Measurements from ENCODE around the gene SEPTIN5. TPM values are rescaled to one million over a fixed set of nuclear protein-coding genes. Genes with fewer than 3 reads are reported as not detected.

The SEPTIN5 gene
- polyA plus RNA-seq, 1 donor, result 32.1 TPM

DNA sequence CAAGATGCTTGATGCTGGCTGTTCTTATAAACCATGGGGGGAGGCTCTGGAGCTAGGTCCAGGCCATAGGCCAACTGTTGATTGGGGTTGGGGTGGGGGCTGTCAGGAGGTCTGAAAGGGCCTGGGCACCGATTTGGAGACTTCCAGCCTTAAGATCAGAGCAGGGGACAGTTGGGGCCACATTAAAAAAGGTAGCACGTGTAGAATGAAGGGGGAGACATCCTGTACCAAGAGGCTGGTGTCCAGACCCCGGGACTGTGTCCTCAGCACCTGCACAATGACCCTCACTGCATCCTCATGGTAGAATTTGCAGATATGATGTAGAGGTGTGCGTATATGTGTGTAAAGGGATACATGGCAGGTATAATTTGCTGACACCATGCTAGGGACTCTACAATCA is 33.8 kb downstream of the SEPTIN5 start:
- no peak for DNase-seq

DNA sequence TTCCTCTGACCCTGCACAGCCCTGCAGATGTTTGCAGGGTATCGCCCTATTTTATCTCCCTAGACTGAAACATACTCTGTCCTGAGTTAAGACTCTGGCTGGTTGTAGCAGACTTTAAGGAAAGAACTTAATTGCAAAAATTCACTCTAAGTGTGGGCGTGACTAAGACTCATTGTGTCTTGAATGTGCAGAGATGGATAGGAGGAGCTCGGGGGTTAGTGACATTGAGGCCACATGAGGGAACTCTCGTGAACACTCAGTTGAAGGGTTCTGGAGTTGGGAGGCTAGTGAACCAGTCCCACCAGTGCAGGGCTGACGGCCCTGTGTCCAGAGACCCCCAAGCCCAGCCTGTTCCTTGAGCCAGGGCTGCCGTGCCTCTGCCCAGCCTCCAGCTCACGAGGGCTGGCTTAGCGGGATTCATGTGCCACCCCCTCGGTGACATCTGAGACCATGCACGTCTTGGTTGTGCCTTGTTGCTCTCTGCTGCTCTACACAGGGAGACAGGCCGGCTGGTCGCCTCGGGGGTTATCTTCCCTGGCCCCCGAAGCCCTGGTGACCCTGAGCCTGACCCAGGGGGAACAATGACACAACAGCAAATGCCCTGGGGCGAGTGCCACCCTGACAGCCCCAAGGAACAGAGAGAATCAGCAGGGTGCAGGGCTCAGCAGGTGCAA is 34.8 kb downstream of the SEPTIN5 start:
- no peak for DNase-seq

DNA sequence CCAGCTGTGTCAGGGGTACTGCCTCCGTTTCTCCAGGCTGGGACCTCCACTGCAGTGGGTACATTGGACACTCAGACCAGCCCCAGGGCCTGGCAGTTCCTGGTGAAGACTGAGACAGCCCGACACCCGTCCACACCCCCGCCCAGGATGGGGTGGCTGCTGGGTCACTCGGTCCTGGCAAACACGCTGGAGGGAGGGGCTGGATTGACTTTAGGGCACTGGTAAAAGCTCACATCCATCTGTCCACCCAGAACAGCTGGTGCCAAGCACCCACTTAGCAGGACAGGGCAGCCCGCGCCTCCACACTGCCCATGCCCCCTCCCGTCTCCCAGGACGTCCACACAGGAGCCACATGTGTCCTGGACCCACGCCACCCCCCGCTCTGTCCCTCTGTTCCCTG is 35.6 kb downstream of the SEPTIN5 start:
- DNase-seq, result no peak

DNA sequence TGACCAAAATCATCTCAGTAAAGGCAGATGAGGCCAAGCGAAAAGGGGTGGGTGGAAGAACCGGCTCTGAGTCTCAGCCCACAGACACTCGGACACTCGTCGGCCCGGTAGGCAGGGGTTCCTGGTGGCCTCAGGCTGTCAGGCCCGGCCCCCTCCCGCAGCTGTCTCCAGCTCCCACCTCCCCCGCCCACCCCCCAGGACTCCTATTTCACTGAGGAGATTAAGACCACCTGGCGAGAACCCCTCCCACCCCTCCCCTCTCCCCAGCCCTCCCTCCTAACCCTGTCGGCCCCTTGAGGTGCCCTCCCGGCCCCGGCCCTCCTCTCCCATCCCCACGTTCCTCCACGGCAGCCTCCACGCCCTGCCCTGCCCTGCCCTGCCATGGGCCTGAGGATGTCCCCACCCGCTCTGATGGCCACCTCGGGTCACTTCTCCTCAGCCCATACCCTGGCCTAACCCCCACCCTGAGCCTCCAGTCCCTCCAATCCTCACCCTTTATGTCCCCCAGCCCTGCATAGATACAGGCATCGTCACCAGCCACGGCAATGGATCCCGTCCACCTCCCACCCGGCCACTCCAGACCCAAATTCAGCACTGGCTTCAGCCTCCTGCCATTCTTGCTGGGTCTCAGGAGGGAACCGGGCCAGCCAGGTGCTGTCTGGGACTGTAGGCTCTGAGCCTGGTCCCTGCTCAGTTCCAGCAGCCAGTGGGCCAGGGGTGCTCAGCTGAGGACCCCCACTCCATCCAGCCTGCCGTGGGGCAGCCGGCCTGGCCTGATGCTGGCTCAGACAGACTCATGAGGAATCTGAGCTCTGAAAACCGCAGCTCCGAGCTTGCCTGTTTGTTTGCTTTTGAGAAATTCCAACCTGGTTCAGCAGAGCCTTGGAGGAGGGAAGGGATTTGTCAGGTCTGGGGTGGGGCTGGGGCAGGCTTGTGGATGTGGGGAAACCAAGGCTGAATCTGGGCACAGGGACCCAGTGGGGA is 36.5 kb downstream of the SEPTIN5 start:
- DNase-seq, result no peak

DNA sequence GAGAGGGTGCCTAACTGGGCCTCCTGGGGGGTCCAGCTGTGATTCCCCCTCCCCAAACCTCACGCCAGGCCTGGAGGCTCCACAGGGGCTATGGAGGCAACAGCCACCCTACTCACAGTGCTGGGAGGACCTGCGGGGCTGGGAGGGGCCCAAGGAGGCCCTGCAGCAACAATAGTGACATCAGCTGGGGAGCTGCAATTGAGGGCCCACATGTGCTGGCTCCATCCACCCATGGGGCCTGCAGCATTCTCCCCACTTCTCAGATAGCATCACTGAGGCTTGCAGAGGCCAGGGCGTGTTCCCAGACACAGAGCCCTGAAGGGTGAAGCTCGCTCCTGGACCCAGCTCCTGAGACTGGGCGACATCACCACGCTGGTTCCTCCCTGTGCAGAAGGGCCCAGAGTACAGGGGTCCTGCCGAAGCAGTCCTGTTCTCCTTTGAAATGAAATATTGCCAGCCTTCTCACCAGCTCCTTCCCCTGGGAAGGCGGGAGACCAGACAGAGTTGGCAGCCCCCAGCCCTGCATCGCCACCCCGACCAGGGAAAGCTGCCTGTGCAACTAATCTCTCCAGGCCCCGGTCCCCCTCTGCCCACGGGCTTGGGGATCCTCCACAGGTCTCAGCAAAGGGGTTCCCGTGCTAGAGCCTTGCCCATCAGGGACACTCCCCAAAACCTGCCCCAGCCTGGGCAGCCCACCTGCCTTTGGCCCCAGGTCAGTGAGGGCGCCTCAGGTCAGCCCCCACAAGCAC is 37.4 kb downstream of the SEPTIN5 start:
- no peak for DNase-seq

DNA sequence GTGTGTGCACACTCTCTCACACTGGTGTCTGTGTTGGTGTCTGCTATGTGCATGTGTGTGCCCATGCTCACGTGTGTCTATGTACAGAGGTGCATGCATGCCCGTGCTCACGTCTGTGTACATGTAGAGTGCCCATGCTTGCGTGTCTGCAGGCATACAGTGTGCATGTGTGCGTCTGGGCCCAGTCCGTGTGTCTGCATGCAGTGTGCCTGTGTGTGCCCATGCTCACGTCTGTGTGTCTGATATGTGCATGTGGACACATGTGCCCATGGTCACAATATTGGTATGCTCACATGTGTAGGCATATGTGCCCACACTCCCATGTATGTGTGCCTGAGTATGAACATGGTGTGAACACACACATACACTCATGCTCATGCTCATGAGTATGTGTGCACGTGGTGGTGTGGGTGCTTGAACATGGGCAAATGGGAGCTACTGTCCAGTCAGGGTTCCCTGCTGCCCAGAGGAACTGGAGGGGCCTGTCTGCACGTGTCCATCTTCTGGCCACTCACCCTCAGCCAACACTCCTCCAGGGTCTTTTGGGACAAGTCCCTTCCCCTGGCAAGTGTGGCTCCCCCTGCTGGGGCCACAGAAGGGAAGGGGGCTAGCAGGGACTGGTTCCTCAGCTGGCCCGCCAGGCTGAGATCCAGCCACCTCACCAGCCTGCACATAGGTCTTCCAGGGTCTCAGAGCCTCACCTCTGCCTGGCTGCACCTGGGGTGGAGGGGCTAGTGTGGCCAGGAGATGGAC is 39.0 kb downstream of the SEPTIN5 start:
- no peak for DNase-seq

DNA sequence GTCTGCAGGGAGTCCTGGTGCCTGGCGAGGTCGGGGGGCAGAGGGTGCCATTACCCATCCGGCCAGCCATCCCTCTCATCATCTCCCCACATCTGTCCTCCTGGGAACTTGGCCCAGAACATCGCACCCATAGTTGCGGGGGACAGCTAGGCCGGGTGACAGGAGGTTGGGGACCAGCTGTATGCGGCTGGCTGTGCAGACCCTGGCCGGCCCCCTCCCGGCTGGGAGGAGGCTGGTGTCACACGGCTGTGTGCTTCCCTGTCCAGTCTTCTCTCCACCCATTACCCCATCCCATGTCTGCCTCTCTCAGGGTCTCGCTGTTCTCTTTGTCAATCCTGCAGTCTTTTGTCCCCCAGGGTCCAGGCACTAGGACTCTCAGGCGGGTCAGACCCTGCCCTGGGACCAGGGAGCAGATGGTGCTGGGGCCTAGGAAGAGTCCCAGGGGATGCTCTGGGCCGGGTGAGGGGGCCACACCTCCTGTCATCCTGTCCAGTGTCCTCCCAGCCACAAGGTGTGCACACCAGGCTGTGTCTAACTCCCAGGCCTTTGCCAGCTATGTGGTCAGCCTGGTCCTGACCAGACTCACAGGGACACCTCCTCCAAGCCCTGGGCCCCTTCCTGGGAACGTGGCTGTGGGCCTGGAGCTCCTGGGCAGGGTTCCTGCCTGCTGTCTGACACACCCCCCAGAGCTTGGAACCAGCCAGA is 39.8 kb downstream of the SEPTIN5 start:
- DNase-seq, result no peak

DNA sequence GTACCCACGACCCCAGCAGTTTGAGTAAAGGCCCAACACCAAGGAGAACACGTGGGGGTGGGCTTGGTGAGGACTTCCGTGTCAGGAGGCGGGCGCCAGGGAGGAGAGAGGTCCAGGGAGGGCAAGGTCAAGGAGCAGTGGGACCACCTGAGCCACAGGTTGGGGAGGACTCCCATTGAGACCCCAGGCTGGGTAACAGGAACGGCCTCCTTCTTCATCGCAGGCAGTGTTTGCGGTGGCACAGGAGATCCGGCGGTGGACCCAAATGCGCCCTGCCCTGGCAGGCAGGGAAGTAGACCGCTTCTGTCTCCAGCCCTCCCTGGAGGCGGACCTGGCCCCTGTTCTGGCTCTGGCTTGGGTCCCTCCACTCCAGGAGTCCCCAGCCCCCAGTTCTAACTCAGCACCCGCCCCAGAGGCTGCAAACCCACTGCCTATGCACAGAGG is 40.4 kb downstream of the SEPTIN5 start:
- no peak for DNase-seq

DNA sequence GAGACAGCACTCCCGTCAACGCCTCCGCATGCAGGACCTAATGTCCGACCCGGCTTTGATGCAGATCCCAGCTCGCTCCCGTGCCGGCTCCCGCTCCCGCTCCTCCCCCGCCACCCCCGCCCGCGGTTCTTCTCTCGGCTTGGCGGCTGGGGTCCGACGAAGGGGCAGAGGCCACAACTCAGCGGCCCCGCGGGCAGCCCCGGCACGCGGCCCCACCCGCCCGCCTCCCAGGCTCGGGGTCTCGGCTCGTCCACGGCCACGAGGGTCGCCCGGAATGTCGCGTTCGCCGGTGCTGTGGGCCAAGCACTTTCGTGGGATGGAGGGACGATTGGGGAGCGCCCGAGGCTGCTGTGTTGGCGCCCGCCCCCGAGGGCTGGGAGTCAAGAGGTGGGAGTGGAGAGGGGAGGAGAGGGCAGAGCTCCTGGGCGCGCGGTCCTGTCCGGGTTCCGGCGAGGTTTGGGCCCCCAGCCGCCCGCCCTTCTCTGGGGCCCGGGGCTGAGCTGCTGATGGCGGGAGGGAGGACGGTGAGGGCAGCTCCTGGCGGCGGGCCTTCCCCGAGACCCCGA is 40.9 kb downstream of the SEPTIN5 start:
- DNase-seq, result no peak

DNA sequence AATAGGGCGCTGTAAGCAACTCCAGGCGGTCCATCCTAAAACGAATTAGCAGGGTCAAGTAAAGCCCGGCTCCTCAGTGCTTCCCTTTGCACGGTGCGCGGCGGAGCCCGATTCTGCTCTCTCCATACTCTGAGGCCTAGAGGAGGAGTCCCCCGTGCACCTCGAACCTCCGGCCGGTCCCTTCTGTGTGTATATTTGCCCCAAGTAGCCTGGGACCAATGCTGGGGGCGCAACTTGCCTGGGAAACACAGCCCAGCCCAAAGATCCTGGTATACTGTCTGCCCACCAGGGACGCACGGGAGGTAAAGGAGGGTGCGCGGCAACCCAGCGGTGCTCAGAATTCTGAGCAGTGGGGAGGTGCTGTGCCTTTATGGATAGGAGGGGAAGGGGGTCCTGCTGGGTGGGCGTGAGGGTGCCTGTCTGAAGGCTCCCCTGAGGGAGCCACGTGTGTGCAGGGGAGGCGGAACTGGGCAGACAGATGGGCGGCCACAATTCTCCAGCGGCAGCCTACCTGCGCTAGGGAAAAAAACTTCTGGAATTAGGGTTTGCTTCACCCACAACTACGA is 41.5 kb downstream of the SEPTIN5 start:
- DNase-seq, result no peak

DNA sequence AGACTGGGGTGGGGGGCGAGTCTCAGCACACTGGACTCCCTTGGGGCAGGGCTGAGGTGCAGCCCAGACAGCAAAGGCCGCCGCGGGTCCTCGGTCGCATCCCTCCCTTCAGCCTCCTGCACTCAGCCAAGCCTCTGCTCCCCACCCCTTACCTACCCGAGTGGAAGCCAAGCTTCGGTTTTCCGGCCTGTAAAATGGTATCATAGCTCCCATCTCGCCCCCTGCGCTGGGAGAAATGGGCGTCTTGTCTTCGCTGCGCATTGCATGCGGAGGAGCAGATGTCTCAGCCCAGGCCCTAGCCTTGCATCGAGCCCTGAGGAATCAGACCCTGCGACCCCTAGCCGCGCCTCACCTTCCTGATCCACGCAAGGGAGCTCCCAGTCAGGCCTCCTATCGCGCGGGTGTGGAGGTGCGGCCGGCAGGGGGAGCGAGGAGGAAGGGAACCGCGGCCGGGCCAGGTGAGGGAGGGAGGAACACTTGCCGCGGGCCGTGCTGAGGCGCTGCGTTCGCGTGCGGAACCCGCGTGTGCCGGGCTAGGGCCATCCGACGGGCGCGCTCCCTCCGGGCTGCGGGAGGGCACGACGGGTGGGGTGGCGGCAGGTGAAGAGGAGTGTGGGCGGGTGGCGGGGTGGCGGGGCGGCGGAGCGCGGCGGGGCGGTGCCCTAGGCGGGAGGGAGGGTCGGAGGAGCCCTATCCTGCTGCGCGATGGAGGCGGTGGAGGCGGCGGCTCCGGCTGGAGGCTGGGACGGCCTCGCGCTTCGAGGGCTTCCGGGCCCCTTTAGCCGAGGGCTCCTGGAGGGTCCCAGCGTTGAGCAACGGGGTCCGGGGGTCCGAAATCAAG is 42.2 kb downstream of the SEPTIN5 start:
- no peak for DNase-seq

DNA sequence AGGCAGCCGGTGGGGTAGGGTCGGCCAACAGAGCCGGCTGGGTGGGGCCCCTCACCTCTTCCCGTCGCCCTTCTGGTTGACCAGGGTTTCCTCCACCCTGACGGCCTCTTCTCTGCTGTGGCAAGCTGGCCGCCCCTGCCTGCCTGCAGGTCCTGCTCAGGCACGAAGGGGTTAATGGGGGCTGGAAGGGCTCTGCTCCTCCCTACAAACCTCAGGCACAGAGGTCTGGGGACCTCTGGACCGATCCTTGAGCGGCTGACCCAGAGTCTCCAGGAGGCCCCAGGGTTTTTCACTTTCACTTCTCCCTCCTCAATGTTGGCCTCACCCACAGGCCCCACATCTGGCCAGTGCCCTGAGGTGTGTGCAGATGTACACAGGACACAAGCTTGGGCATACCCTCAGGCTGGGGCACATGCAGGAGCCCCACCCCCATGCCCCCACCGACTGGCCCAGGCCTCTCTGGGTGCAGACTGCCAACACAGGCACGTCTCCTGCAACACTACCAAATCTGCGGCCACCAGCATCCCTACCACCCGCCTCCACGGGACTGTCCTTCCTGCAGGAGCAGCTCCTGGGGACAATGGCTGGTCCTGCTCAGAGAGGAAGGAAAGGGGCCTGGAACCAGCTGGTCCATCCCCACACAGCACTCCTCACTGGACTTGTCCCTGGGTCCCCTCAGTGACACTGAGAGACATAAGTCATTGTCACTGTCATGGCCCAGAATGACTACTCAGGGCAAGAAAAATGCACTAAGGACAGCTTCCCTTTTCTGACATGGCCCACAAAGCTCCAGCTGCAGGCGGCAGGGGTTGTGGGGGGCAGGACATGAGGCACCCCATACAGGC is 43.1 kb downstream of the SEPTIN5 start:
- DNase-seq, result no peak

DNA sequence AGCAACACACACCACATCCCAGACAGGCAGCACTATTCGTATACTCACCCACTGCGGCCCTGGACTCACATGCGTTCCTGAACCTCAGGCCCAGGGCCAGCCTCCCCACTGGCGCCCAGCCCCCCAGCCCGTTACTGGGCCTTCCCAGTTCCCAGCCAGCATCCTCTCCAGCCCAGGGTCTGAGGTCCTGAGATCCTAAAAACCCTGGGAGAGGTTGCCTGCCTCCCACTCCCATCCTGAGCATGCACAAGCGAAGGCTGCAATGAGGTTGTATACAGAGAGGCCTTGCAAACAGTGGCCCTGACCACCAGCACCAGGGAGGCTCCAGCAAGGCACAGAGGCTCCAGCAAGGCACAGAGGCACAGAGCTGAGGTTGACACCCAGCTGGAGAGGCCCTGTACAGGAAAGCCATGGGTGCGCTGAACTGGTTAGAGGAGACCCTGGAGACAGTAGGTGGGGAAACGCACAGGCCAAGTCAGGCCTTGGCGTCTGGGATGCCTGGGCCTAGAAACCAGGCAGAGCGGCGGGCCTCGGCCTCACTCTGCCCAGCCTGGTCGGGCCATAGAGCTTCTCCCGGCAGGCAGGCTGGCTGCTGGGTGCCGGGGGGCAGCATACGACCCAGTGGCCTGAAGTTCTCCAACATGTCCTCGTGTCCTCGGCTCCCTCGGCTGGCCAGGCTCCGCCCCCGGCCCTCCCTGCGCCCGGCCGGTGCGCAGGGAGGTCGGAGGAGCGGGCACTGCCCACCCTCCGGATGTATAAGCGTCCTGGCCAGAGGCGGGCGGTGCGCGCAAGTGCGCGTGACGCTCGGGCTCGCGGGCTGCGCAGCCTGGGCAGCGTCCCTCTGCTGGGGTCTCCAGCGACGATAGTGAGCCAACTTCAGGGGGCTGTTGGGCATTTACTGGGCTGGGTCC is 43.9 kb downstream of the SEPTIN5 start:
- no peak for DNase-seq

DNA sequence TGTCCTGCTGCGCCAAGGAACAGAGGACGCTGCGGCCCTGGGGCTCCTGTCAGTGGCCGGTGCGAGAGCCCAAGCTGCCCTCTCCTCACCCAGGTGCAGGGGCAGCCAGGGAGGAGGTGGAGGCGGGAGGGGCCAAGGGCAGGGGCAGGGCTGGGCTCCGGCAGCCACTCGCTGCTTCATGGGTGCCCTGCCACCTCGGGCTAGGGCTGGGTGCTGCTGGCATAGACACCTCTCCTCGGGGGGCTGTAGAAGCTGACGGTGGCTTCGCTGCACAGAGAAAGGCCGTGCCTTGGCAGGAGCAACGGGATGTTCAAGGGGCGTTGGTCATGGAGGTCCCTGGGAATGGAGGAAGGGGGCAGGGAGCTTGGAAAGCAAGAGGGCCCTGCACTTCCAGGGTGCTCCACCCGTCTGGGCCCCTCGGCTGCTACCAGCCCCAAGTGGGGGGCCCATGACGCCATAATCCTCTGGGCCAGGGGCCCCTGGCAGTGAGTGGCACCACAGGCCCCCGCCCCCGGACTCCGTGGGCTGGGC is 44.7 kb downstream of the SEPTIN5 start:
- no peak for DNase-seq

DNA sequence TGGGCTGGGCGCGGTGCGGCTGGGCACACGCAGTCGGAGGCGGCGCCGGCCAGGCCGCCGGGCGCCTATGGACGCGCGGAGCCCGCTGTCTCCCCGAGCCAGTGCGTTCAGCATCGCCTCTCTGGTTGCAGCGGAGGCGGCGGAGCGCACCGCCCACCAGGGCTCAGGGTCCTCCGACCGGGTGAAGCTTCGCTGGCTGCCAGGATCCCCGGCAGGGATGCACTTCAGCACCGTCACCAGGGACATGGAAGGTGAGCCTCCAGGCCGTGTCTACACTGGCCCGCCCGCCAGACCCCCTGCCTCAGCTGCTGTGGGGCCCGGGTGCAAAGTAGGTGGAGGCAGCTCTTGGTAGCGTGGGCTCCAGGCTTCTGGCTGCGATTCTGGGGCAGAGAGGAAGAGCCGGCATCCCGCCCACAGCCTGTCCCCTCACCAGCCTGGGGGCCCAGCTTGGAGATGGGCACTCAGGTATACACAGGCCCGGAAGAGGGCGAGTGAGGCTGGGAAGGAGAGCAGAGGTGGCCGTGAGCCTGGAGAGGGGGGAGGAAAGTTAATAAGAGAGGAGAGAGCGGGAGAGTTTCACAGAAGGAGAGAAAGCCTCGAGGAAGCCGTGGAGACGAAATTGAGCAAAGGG is 45.2 kb downstream of the SEPTIN5 start:
- no peak for DNase-seq

All from left kidney (tissue), 2 donors.